Stimulated activated CD4-positive, alpha-beta T cell treated with anti-CD3 and anti-CD28 coated beads, TNF-alpha, amount 100 ng/mL, for 4 hours (primary cell): ENCODE measurements around the gene C11orf86.

Experiments used
- DNase-seq, 3 experiments: peaks; one replicate each; pipeline ENCODE4 v3.0.0-alpha.2; 2020; ENCODE audit warnings: low read depth in 3 of 3

The C11orf86 gene

GRCh38 chr11:67024966-67025365 lies 49.9 kb downstream of the C11orf86 start:
- no peak for DNase-seq

DNA sequence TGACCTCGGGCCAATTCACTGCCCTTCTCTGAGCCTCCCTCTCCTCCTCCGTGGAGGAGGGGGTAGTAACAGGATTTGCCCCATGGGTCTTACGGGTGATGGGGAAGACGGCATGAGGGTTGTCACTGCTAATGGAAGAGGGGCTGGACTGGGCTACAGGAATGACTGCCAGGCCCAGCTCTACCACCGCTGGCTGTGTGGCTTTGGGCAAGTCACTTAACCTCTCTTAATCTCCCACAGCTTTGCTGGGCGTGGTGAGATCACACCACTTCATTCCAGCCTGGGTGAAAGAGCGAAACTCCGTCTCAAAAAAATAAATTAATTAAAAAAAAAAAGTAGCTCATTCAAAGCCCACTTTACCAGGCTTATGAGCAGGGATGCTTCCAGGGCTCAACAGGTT lies 50.6 kb downstream of the C11orf86 start:
- DNase-seq: no peak
